HG02588 (cell line): Measurements from ENCODE around the gene SPEN.

Source experiments
- ATAC-seq: cut with Tn5 transposase; IDR thresholded peaks from one replicate; pipeline ENCODE4 v1.9.1; 2021; ENCODE audit warnings: mild to moderate bottlenecking, moderate library complexity; ENCODE audit not compliant: unreplicated experiment

SPEN gene

GRCh38 chr1:15852036-15852827 lies 4.7 kb downstream of the SPEN start:
- no peak for ATAC-seq

- no peak for ATAC-seq
Measured at GRCh38 chr1:15852828-15853302, 5.4 kb downstream of the SPEN start.

GRCh38 chr1:15856888-15857287 lies 9.4 kb downstream of the SPEN start:
- no peak for ATAC-seq

GRCh38 chr1:15858069-15858670 lies 10.7 kb downstream of the SPEN start:
- no peak for ATAC-seq

GRCh38 chr1:15858672-15859372 lies 11.3 kb downstream of the SPEN start:
- ATAC-seq: no peak

- ATAC-seq: no peak
Measured at GRCh38 chr1:15863156-15863901, 15.8 kb downstream of the SPEN start.

GRCh38 chr1:15866721-15867201 lies 19.3 kb downstream of the SPEN start:
- no peak for ATAC-seq

GRCh38 chr1:15867288-15867687 lies 19.8 kb downstream of the SPEN start:
- no peak for ATAC-seq

- ATAC-seq: no peak
Measured at GRCh38 chr1:15869413-15869812, 21.9 kb downstream of the SPEN start.

GRCh38 chr1:15870421-15870820 lies 22.9 kb downstream of the SPEN start:
- ATAC-seq: no peak

GRCh38 chr1:15874471-15874870 lies 27.0 kb downstream of the SPEN start:
- no peak for ATAC-seq

GRCh38 chr1:15876357-15877055 lies 29.0 kb downstream of the SPEN start:
- ATAC-seq: no peak

- ATAC-seq: no peak
Measured at GRCh38 chr1:15881961-15882360, 34.5 kb downstream of the SPEN start.

- no peak for ATAC-seq
Measured at GRCh38 chr1:15882665-15883064, 35.2 kb downstream of the SPEN start.

GRCh38 chr1:15883326-15883725 lies 35.8 kb downstream of the SPEN start:
- no peak for ATAC-seq

GRCh38 chr1:15884477-15884876 lies 37.0 kb downstream of the SPEN start:
- no peak for ATAC-seq

- no peak for ATAC-seq
Measured at GRCh38 chr1:15885269-15885668, 37.8 kb downstream of the SPEN start.

GRCh38 chr1:15885701-15886610 lies 38.4 kb downstream of the SPEN start:
- ATAC-seq: no peak

- ATAC-seq: no peak
Measured at GRCh38 chr1:15886611-15887167, 39.2 kb downstream of the SPEN start.
